ENCODE measurements around the gene FAM174A. TPM values are rescaled to one million over a fixed set of nuclear protein-coding genes. Genes with fewer than 3 reads are reported as not detected.
A peak's percentile ranks its signal among the peaks of the same experiment; 100 is the strongest.

The FAM174A gene
- polyA plus RNA-seq, 2 of the 4 experiments (the other 2 are of a cell fraction): 13.8 to 14.6 TPM

DNA sequence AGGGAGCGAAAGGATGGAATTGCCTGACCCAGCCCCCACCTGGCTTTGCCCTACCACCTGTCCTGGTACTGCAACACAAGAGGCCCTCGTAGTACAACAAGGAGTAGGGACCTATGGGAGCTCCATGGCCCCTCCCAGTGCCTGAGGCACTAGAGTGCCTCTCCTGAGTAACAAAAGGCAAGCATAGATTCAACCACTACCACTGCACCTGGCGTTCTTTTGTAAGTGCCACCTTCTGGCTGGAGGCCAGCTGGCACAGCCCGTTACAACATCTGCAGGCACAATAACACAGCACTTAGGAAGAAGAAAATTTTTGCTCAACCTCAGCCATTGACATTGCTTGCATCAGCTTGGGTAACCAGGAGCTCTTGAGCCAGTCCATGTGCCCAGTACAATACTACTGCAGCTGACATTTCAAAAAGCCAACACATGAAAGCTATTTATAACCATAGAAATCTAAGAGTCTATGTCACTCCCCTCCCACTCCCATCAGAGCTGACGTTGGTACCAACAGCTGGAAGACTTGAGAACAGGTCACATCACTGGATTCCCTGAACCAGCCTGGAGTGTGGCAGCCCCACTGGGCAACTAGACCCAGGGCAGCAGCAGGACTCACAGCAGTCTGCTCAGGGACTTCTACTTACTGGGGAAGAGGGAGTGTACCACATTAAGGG is 17.7 kb upstream of the FAM174A start:
- FAIRE-seq (no peak), DNase-seq (ENCODE audit: low read depth in 1 of 2, low spot score in 1 of 2) (no peak), ATAC-seq (no peak; a peak in 1 of 6 replicates)
- ChIA-PET POLR2A (no interaction called here), CTCF (no interaction called here)
- WGBS (ENCODE audit: missing lambda C conversion rate): 15% methylated on average over 5 of the region's 5 CpGs
- Histone ChIP-seq H3K4me1 (no peaks in the 10 kb centered on the region), H3K9me3 (peaks cover 3% of the 10 kb centered on the region; the same call in 1 of the 3 replicates), H3K4me3 (no peak overlapping the region), H3K4me2 (no peak overlapping the region), H3K27ac (no peak overlapping the region)
- TF ChIP-seq, protein P1, sequence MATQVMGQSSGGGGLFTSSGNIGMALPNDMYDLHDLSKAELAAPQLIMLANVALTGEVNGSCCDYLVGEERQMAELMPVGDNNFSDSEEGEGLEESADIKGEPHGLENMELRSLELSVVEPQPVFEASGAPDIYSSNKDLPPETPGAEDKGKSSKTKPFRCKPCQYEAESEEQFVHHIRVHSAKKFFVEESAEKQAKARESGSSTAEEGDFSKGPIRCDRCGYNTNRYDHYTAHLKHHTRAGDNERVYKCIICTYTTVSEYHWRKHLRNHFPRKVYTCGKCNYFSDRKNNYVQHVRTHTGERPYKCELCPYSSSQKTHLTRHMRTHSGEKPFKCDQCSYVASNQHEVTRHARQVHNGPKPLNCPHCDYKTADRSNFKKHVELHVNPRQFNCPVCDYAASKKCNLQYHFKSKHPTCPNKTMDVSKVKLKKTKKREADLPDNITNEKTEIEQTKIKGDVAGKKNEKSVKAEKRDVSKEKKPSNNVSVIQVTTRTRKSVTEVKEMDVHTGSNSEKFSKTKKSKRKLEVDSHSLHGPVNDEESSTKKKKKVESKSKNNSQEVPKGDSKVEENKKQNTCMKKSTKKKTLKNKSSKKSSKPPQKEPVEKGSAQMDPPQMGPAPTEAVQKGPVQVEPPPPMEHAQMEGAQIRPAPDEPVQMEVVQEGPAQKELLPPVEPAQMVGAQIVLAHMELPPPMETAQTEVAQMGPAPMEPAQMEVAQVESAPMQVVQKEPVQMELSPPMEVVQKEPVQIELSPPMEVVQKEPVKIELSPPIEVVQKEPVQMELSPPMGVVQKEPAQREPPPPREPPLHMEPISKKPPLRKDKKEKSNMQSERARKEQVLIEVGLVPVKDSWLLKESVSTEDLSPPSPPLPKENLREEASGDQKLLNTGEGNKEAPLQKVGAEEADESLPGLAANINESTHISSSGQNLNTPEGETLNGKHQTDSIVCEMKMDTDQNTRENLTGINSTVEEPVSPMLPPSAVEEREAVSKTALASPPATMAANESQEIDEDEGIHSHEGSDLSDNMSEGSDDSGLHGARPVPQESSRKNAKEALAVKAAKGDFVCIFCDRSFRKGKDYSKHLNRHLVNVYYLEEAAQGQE (IDR thresholded peaks at IDR 0.05): no peak
- no peak for TF ChIP-seq NR3C1 (IDR thresholded peaks at IDR 0.05)

DNA sequence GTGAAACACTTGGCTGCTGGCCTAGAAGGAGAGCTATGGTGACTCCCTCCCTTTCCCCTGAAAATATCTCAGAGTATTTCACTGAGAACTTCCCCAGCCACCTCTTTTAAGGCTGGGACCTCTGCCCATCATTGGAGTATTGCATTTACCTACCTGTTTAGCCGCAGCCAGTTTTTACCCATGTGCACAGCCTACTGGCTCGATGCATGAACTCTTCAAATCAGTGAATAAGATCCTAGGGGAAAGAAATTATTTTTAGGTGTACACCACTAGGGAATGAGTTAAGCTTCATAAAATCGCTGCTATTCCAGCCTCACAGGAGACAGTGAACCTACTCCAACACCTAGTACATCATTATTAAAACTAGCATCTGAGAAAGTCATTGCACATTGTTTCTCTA is 16.8 kb upstream of the FAM174A start:
- Histone ChIP-seq H3K4me2 (no peak overlapping the region), H3K4me1 (no peaks in the 10 kb centered on the region), H3K4me3 (no peak overlapping the region), H3K27ac (no peak overlapping the region), H3K9me3 (peaks cover 3% of the 10 kb centered on the region; the same call in 1 of the 3 replicates)
- ATAC-seq (peak in 1 of 2 experiments; percentile 80; a peak in 3 of 6 replicates), DNase-seq (ENCODE audit: low read depth in 1 of 2, low spot score in 1 of 2) (peak in 1 of 2 experiments; percentile 25), FAIRE-seq (no peak)
- 3% methylated on average over 3 of the region's 3 CpGs for WGBS (ENCODE audit: missing lambda C conversion rate)
- CTCF ChIA-PET: no interaction called here
- POLR2A ChIA-PET: no interaction called here
- peak in 1 of 2 experiments; percentile 34; a peak in 1 of 5 replicates for TF ChIP-seq RAD21 (conservative IDR thresholded peaks at IDR 0.05 in 1 of 2, IDR thresholded peaks at IDR 0.05 in 1 of 2)
- TF ChIP-seq, protein P2, sequence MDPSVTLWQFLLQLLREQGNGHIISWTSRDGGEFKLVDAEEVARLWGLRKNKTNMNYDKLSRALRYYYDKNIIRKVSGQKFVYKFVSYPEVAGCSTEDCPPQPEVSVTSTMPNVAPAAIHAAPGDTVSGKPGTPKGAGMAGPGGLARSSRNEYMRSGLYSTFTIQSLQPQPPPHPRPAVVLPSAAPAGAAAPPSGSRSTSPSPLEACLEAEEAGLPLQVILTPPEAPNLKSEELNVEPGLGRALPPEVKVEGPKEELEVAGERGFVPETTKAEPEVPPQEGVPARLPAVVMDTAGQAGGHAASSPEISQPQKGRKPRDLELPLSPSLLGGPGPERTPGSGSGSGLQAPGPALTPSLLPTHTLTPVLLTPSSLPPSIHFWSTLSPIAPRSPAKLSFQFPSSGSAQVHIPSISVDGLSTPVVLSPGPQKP (IDR thresholded peaks at IDR 0.05; ENCODE audit: low read depth, low read length): no peak
- TF ChIP-seq, protein P3, sequence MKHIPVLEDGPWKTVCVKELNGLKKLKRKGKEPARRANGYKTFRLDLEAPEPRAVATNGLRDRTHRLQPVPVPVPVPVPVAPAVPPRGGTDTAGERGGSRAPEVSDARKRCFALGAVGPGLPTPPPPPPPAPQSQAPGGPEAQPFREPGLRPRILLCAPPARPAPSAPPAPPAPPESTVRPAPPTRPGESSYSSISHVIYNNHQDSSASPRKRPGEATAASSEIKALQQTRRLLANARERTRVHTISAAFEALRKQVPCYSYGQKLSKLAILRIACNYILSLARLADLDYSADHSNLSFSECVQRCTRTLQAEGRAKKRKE (CRISPR knock-in tag; IDR thresholded peaks at IDR 0.05; ENCODE audit: low read depth): no peak

DNA sequence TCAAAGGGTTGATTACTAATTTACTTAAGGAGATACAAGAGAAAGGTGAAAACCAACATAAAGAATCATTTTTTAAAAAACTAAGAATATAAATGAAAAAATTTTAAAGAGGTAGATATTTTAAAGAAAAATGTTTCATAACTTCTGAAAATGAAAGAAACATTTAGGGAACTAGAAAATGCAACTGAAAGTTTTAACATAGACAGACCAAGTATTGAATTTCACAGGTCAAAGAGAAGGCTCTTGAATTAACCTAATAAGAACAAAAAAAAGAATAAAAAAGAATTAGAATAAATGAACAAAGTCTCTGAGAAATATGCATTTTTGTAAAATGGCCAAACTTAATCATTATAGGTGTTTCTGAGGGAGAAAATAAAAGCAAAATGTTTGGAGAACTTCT is 16.1 kb upstream of the FAM174A start:
- H3K4me3 ChIP-seq: no peak overlapping the region
- no peak for FAIRE-seq
- H3K27ac ChIP-seq: no peak overlapping the region
- CTCF ChIA-PET: no interaction called here
- DNase-seq (ENCODE audit: low read depth in 1 of 2, low spot score in 1 of 2): no peak
- no peak for ATAC-seq
- POLR2A ChIA-PET: no interaction called here
- no peak overlapping the region for H3K4me2 ChIP-seq
- peaks cover 3% of the 10 kb centered on the region; the same call in 1 of the 3 replicates for H3K9me3 ChIP-seq
- TF ChIP-seq RCOR1 (IDR thresholded peaks at IDR 0.05; ENCODE audit: low read depth, low read length) (no peak), TFCP2L1 (CRISPR knock-in tag; IDR thresholded peaks at IDR 0.05) (no peak)
- TF ChIP-seq, protein P4, sequence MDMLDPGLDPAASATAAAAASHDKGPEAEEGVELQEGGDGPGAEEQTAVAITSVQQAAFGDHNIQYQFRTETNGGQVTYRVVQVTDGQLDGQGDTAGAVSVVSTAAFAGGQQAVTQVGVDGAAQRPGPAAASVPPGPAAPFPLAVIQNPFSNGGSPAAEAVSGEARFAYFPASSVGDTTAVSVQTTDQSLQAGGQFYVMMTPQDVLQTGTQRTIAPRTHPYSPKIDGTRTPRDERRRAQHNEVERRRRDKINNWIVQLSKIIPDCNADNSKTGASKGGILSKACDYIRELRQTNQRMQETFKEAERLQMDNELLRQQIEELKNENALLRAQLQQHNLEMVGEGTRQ (IDR thresholded peaks at IDR 0.05): no peak
- TF ChIP-seq, protein P5, sequence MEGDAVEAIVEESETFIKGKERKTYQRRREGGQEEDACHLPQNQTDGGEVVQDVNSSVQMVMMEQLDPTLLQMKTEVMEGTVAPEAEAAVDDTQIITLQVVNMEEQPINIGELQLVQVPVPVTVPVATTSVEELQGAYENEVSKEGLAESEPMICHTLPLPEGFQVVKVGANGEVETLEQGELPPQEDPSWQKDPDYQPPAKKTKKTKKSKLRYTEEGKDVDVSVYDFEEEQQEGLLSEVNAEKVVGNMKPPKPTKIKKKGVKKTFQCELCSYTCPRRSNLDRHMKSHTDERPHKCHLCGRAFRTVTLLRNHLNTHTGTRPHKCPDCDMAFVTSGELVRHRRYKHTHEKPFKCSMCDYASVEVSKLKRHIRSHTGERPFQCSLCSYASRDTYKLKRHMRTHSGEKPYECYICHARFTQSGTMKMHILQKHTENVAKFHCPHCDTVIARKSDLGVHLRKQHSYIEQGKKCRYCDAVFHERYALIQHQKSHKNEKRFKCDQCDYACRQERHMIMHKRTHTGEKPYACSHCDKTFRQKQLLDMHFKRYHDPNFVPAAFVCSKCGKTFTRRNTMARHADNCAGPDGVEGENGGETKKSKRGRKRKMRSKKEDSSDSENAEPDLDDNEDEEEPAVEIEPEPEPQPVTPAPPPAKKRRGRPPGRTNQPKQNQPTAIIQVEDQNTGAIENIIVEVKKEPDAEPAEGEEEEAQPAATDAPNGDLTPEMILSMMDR (IDR thresholded peaks at IDR 0.05): no peak
- no peaks in the 10 kb centered on the region for H3K4me1 ChIP-seq
